DOHH2 (cell line): ENCODE results near the gene ERBB2.

Experiments
- CTCF ChIP-seq: fragments of 200-600 bp; sonication (generic); IDR thresholded peaks from one replicate; pipeline ENCODE4 v1.5.1; 2014; ENCODE audit warnings: antibody characterized with exemption, mild to moderate bottlenecking, low read depth, low read length; ENCODE audit not compliant: poor library complexity, severe bottlenecking
- EZH2phosphoT487 ChIP-seq: fragments of 200-600 bp; sonication (generic); IDR thresholded peaks from 2 replicates; pipeline ENCODE4 v1.6.1; 2017; ENCODE audit warnings: borderline replicate concordance, mild to moderate bottlenecking, antibody characterized with exemption, low read length, moderate library complexity, mixed read lengths

- TF ChIP-seq CTCF (no peak), EZH2phosphoT487 (no peak)
These were observed 32.7 kb downstream of the ERBB2 start for GRCh38 chr17:39732586-39732985.
